Raji (cell line): ENCODE measurements around the gene TMEM270.

Experiments
- POLR2A ChIP-seq: IDR thresholded peaks from 2 replicates; pipeline ENCODE4 v1.6.1; 2011; ENCODE audit warnings: low read depth, low read length, control low read depth; ENCODE audit not compliant: insufficient read depth

TMEM270 gene

GRCh38 chr7:73871163-73872011 is 10.4 kb downstream of the TMEM270 start:
- no peak for TF ChIP-seq POLR2A

- TF ChIP-seq POLR2A: no peak
These were observed 11.3 kb downstream of the TMEM270 start for GRCh38 chr7:73872056-73872908.

GRCh38 chr7:73876361-73876760 is 15.4 kb downstream of the TMEM270 start:
- no peak for TF ChIP-seq POLR2A

GRCh38 chr7:73876973-73877372 is 16.0 kb downstream of the TMEM270 start:
- TF ChIP-seq POLR2A: no peak

- no peak for TF ChIP-seq POLR2A
These were observed 19.2 kb downstream of the TMEM270 start for GRCh38 chr7:73879977-73880681.

- no peak for TF ChIP-seq POLR2A
These were observed 19.9 kb downstream of the TMEM270 start for GRCh38 chr7:73880755-73881328.

GRCh38 chr7:73881352-73882046 is 20.5 kb downstream of the TMEM270 start:
- TF ChIP-seq POLR2A: no peak

- TF ChIP-seq POLR2A: no peak
These were observed 21.1 kb downstream of the TMEM270 start for GRCh38 chr7:73882047-73882402.

GRCh38 chr7:73885433-73885974 is 24.5 kb downstream of the TMEM270 start:
- no peak for TF ChIP-seq POLR2A

- TF ChIP-seq POLR2A: no peak
These were observed 25.2 kb downstream of the TMEM270 start for GRCh38 chr7:73885975-73886798.

- TF ChIP-seq POLR2A: no peak
These were observed 26.8 kb downstream of the TMEM270 start for GRCh38 chr7:73887762-73888161.

- TF ChIP-seq POLR2A: no peak
These were observed 28.0 kb downstream of the TMEM270 start for GRCh38 chr7:73888959-73889358.

- TF ChIP-seq POLR2A: no peak
These were observed 29.7 kb downstream of the TMEM270 start for GRCh38 chr7:73890555-73891147.
